Glomerular endothelial cell (primary cell): ENCODE measurements around the gene ACBD5. TPM values are rescaled to one million over a fixed set of nuclear protein-coding genes. Genes with fewer than 3 reads are reported as not detected.
"Not testable (repeated sequence)": the region's sequence is repeated elsewhere in the genome, so short reads cannot be mapped to it uniquely, and the experiment has no call there.

Experiments
- DNase-seq: peaks from one replicate; pipeline ENCODE4 v3.0.0-alpha.2; 2011; ENCODE audit warnings: low read depth, low spot score; ENCODE audit errors: extremely low read depth
- total RNA-seq: library from RNA; depleted of rRNA; stranded (reverse); fragments of >200 nt; gene quantifications from 2 replicates; pipeline ENCODE4 v1.2.3, GENCODE V29; 2015

ACBD5 gene
- 12.1 and 17.5 TPM in 2 replicates for total RNA-seq

DNA sequence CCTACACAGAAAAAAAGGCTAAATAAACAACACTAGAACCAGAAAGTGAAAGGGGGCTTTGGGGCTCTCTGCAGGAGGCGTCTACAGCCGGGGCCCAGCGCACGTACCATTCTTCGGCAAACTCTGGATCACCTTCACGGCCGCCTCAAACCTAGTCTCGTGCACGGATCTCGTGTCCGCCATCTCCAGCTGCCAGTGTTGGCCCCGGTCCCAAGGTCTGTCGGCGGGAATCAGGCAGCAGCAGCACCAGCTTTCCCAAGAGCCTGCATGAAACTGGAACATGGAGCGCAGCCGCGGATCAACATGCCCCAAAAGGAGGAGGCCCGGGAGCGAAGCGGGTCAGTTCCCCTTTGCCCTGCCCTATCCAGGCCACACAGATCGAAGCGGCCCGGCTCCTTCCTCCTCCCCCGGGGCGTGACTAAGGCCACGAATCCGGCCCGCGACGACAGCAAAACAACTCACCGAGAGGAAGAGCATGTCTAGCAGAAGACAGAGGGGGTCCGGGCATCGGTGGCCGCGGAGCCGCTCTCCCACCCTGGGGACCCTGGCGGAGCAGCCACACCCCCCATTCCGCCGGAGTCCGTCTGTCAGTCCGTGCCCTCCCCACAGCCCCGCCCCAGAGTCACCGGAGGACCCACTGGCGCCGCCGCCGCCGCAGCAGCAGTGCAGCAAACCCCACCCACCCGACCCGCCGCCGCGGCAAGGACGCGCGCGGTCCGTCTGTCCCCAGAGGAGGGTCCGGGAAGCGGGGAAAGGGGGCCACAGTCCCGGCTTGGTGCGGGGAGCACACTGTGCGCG lies at the start of gene ACBD5:
Gene ACBD5 (minus strand): TSS at position 586 of the 798 bp plus-strand sequence. CDS start 109 bp downstream, at position 477.
- DNase-seq: no peak

DNA sequence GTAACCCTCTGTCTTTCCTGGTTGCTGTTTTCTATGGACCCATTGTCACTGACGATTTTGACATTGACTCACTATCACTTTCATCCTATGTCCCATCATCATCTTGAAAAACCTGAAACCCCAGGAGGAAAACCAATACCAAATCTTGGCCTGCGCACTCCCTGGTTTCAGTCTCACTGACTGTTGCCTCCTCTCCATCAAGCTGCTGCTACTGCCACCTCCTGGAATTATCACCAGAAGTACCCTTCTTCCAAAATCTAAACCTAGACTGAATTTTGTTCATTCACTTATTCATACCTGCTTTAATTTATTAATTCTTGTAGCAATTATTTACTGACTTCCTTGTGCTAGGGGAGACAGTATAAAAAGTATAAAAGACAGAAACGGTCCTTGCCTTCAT lies 44.5 kb upstream of the ACBD5 start:
- no peak for DNase-seq

DNA sequence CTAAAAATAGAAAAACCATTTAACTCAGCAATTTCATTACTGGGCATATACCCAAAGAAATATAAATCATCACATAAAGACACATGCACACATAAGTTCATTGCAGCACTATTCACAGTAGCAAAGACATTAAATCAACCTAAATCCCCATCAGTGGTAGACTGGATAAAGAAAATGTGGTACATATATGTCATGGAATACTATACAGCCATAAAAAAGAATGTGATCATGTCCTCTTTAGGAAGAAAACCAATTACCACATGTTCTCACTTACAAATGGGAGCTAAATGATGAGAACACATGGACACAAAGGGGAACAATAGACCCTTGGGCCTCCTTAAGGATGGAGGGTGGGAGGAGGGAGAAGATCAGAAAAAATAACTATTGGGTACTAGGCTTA lies 36.0 kb upstream of the ACBD5 start:
- no peak for DNase-seq

- not testable (repeated sequence) for DNase-seq
These were observed 25.4 kb upstream of the ACBD5 start for GRCh38 chr10:27266025-27266424.

GRCh38 chr10:27262788-27263187 lies 22.2 kb upstream of the ACBD5 start:
- DNase-seq: not testable (repeated sequence)

DNA sequence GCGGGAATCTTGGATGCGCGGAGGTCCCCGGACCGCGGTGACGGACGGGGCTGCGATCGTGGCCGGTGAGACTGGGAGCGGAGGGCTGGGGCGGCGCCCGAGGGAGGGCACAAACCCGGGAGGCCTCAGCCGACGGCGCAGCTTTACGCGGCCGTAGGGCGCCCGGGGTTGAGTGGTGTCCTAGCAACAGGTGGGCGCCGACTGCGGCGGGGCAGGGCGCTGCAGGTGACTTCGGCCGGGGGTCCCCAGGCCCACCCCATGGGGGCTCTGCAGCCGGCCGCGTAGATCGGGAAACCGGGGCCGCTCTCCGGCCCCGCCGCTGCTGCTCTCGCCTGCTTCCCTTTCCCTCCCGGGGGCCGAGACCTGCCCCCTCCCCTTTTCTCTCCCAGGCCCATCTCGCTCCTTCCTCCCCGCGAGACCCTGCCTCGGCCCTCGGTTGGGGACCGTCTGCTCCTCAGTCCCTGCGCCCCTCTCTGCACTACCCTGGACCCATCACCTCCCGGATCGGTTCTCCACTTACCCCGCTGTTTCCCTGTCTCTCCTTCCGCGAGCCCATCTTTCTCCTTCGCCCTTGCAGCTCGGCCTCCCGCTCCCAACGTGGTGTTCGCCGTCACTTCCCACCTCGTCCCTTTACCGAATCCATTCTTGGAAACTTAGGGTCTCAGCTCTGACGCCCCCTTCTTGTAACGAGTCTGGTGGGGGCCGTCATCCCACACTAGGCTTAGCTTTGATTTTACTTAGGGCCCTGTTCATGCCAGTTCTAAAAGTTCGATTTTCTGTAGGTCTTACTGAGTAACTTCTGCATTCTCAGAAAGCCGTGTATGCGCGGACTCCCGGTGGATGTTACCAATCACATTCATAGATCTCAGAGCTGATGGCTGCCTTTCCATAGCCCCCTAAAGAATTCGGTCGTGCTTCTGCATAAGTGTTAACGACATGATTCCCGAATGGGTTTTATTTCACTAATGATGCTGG lies 18.5 kb upstream of the ACBD5 start:
- DNase-seq: no peak

DNA sequence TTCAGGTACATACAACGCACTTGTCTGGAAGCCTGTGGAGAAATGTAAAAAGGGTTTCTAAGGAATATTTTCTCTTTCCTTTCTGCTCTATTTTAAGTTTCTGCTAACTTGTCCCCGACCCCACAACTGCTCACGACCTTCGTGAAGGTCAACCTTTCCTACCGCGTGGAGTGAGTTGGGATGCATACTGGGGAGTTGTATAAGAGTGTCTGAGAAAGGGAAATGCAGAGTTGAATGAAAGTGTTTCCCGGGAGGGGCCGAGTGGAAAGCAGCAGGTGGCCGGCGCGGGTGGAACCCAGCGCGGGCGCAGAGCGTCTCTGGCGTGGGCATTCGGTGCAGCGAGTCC lies 17.9 kb upstream of the ACBD5 start:
- no peak for DNase-seq

DNA sequence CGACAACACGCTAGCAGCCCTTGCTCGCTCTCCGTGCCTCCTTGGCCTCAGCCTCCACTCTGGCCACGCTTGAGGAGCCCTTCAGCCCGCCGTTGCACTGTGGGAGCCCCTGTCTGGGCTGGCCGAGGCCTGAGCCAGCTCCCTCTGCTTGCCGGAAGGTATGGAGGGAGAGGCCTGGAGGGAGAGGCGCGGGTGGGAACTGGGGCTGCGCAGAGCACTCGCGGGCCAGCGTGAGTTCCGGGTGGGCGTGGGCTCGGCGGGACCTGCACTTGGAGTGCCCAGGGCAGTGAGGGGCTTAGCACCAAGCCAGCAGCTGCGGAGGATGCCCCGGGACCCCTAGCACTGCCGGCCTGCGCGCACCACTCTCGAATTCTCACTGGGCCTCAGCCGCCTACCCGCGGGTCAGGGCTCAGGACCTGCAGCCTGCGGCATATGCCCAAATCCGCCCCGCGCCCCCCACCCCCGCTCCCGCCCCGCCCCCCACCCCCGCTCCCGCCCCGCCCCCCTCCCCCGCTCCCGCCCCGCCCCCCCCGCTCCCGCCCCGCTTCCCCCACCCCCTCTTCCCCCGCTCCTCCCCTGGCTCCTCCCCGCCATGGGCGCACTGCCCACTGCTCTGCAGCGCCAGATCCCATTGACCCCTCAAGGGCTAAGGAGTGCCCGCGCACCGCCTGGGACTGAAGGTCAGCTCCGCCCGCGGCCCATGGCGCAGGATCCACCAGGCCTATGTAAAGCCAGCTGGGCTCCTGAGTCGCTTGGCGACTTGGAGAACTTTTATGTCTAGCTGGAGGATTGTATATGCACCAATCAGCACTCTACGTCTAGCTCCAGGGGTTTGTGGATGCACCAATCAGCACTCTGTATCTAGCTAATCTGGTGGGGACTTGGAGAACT lies 15.9 kb upstream of the ACBD5 start:
- DNase-seq: no peak

DNA sequence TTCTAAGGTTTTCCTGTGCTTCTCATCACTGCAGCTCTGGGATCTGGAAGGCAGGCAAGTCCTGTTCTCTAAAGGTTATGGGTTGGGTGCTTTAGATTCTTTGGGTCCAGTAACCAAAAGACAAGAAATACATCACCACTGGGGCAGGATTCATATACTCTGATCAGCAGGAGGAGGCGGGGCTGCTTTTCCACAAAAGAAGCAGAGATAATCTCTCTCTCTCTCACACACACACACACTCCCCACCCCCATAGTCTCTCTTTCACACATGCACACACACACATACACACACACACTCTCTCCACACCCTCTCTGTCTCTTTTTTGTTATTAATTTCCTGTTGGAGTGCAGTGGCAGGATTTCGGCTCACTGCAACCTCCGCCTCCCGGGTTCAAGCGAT lies 13.0 kb upstream of the ACBD5 start:
- no peak for DNase-seq

- DNase-seq: no peak
These were observed 11.8 kb upstream of the ACBD5 start for GRCh38 chr10:27252267-27253000.

- no peak for DNase-seq
These were observed 11.0 kb upstream of the ACBD5 start for GRCh38 chr10:27251554-27251953.

GRCh38 chr10:27248215-27248614 lies 7.6 kb upstream of the ACBD5 start:
- no peak for DNase-seq

GRCh38 chr10:27247441-27247840 lies 6.8 kb upstream of the ACBD5 start:
- no peak for DNase-seq

- no peak for DNase-seq
These were observed 6.4 kb upstream of the ACBD5 start for GRCh38 chr10:27247006-27247405.

DNA sequence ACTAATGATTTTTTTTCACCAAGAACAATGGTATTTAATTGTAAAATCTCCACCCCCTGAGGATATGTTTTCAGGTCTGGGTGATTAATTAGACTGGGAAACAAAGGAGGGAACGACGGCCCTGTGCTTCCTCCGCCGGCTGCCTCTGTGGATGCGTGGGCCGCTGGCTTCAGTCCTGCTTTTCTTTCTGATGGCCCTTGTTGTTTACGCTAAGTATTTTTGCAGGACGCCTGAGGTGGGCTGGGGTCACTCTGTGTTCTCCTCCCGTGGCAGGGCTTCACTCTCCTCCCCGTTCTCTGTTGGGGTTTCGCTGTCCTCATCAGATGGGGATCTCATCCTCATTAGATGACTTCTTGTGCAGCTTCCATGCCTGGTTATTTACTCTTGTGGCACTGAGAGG lies 5.2 kb upstream of the ACBD5 start:
- no peak for DNase-seq

- DNase-seq: no peak
These were observed 4.4 kb upstream of the ACBD5 start for GRCh38 chr10:27244976-27245375.

DNA sequence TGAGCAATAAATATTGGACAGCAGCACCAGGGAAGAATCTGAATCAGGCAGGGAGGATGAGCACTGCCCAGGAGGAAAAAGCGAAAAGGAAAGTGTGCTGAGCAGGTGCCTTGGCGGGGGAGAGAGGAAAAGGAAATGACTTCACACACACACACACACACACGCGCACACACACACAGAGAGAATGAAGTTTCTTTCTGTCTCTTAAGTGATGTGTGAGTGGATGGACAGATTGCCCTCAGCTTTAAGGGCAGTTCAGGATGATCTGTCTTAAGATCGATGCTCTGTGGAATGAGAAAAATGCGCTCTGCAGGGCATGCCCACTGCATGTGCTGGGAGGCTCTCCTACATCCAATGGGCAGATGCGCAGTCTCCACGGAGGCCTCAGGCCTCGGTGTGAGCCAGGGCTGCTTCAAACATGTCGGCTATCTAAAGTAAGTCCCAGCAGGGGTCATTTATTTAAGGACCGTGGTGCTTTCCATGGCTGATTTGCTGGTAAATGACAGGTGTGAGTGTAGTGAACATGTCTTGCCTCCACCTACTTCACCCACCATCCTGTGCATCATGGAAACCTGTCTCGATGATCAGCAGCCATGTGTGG lies 2.5 kb upstream of the ACBD5 start:
- peak; percentile 77 for DNase-seq

GRCh38 chr10:27242473-27242950 lies 1.9 kb upstream of the ACBD5 start:
- DNase-seq: no peak

GRCh38 chr10:27241652-27242472 lies 1.3 kb upstream of the ACBD5 start:
- DNase-seq: no peak
